Activated effector memory CD4-positive, alpha-beta T cell treated with Interleukin-2 at 50 U/mL for 16 hours (primary cell): Measurements from ENCODE around the gene ARSG.
"Not testable (repeated sequence)": the region's sequence is repeated elsewhere in the genome, so short reads cannot be mapped to it uniquely, and the experiment has no call there.

Experiments used
- DNase-seq: peaks from one replicate; pipeline ENCODE4 v3.0.0-alpha.2; 2020

Gene ARSG

GRCh38 chr17:68281965-68282364 is 9.3 kb upstream of the ARSG start:
- DNase-seq = not testable (repeated sequence)

GRCh38 chr17:68288375-68288774 is 2.9 kb upstream of the ARSG start:
- DNase-seq = no peak

- DNase-seq = no peak
Measured at GRCh38 chr17:68288804-68289203, 2.5 kb upstream of the ARSG start.

GRCh38 chr17:68289473-68289872 is 1.8 kb upstream of the ARSG start:
- no peak for DNase-seq

GRCh38 chr17:68289936-68290267 is 1.4 kb upstream of the ARSG start:
- no peak for DNase-seq

GRCh38 chr17:68290268-68290954 is 884 bp upstream of the ARSG start:
- peak; percentile 53 for DNase-seq

GRCh38 chr17:68291836-68292688 is 767 bp downstream of the ARSG start:
- peak; percentile 94 for DNase-seq

GRCh38 chr17:68292689-68293040 is 1.4 kb downstream of the ARSG start:
- DNase-seq = no peak

GRCh38 chr17:68293490-68294195 is 2.3 kb downstream of the ARSG start:
- DNase-seq = no peak

GRCh38 chr17:68294196-68294555 is 2.9 kb downstream of the ARSG start:
- no peak for DNase-seq

- DNase-seq = no peak
Measured at GRCh38 chr17:68294617-68295016, 3.3 kb downstream of the ARSG start.

GRCh38 chr17:68295086-68295485 is 3.8 kb downstream of the ARSG start:
- DNase-seq = no peak

- peak; percentile 46 for DNase-seq
Measured at GRCh38 chr17:68296217-68297191, 5.2 kb downstream of the ARSG start.

- DNase-seq = no peak
Measured at GRCh38 chr17:68297195-68297594, 5.9 kb downstream of the ARSG start.

GRCh38 chr17:68298601-68299000 is 7.3 kb downstream of the ARSG start:
- no peak for DNase-seq

- no peak for DNase-seq
Measured at GRCh38 chr17:68299817-68300216, 8.5 kb downstream of the ARSG start.

- no peak for DNase-seq
Measured at GRCh38 chr17:68301438-68301959, 10.2 kb downstream of the ARSG start.

GRCh38 chr17:68302066-68302564 is 10.8 kb downstream of the ARSG start:
- no peak for DNase-seq

GRCh38 chr17:68302666-68303065 is 11.4 kb downstream of the ARSG start:
- DNase-seq = no peak

- no peak for DNase-seq
Measured at GRCh38 chr17:68304706-68305105, 13.4 kb downstream of the ARSG start.

GRCh38 chr17:68305142-68305541 is 13.8 kb downstream of the ARSG start:
- no peak for DNase-seq

GRCh38 chr17:68306819-68307218 is 15.5 kb downstream of the ARSG start:
- DNase-seq = no peak
